ENCODE results near the gene SNX32. TPM values are rescaled to one million over a fixed set of nuclear protein-coding genes. Genes with fewer than 3 reads are reported as not detected.

SNX32 gene
- total RNA-seq, 1 donor from 2014 or later, result 0.47 TPM

DNA sequence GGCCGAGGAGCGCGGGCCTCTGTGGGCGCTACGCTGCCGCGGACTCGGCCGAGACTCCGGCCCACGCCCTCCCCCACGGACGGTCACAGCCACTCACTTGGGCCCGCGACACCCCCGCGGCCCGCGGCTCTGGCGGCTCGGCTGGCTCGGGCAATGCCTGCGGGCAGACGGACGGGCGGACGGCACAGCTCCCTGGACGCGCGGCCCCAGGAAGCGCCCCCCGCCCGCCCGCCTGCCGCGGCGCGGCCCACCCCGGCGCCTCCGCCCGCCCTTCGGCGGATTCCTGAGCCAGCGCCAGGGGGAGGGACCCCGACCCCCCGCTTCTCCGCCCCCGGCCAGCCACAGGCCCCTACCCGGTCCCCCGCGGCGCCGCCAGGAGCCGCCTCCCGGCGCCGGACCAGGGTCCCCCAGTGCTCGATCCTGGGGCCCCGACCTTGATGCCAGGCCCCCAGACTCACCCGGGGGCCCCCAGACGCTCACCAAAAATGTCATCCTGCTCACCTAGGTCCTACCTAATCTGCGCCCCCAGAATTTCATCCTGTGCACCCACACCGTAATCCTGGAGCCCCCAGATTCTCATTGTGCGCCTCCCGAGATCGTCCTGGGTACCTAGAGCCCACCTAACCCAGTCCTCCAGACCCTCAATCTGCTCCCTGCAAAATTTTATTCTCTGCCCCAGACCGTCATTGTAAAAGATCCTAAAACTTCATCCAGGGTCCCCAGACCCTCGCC, 39.0 kb downstream of the SNX32 start, which contains the start of gene EFEMP2:
TSS of gene EFEMP2 (minus strand) at position 215 of the 732 bp plus-strand sequence. CDS start 446 bp downstream, outside the sequence.
- ATAC-seq, result peak; percentile 40 to 54
- H3K4me3 ChIP-seq, result peak within 1 kb of the TSS; percentile 62
- TF ChIP-seq, protein P1, sequence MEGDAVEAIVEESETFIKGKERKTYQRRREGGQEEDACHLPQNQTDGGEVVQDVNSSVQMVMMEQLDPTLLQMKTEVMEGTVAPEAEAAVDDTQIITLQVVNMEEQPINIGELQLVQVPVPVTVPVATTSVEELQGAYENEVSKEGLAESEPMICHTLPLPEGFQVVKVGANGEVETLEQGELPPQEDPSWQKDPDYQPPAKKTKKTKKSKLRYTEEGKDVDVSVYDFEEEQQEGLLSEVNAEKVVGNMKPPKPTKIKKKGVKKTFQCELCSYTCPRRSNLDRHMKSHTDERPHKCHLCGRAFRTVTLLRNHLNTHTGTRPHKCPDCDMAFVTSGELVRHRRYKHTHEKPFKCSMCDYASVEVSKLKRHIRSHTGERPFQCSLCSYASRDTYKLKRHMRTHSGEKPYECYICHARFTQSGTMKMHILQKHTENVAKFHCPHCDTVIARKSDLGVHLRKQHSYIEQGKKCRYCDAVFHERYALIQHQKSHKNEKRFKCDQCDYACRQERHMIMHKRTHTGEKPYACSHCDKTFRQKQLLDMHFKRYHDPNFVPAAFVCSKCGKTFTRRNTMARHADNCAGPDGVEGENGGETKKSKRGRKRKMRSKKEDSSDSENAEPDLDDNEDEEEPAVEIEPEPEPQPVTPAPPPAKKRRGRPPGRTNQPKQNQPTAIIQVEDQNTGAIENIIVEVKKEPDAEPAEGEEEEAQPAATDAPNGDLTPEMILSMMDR (IDR thresholded peaks at IDR 0.05), result no peak
- H3K4me1 ChIP-seq, result peaks cover 26% of the 10 kb centered on the region
- no peaks in the 10 kb centered on the region for H3K9me3 ChIP-seq
- H3K27me3 ChIP-seq (ENCODE audit: low read depth), result no peaks in the 10 kb centered on the region
- peaks cover 17% of the 10 kb centered on the region for H3K36me3 ChIP-seq
- peak; percentile 64 for DNase-seq
- intact Hi-C loops (cut with DNase I), result no loop called here
- H3K27ac ChIP-seq, result peak within 1 kb of the TSS; percentile 87

DNA sequence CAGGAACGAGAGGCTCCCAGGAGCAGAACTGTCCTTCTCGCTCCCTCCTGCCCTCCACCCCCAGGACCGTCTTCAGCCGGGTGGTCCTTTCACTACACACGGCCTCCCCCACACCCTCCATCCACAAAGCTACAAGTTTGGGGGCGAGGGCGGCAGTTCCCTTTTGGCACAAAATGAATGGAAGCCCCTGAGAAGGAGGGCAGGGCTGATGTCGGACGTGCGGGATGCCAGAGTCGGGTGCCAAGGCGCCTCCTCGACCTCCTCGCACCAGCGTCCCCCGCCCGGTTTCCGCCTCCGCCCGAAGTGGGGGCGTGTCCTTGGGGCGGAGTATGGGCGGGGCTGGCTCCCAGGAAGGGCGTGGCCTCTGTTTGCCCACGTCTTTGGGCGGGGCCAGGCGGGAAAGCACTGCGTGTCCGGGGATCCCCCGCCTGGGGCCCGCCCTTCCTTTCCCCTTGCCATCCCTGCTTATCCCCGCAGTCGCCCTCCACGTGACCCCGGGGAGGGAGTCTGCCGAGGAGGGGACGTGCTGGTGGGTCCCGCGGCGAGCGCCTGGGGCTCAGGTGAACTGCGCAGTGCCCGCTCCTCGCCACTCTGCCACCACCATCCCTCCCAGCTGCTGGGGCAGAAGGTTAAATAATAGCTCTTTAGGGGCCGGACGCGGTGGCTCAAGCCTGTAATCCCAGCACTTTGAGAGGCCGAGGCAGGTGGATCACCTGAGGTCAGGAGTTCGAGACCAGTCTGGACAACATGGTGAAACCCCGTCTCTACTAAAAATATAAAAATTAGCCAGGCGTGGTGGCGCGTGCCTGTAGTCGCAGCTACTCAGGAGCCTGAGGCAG, 39.8 kb downstream of the SNX32 start:
- H3K4me1 ChIP-seq, result peaks cover 26% of the 10 kb centered on the region
- H3K36me3 ChIP-seq, result peaks cover 9% of the 10 kb centered on the region
- H3K27me3 ChIP-seq (ENCODE audit: low read depth), result no peaks in the 10 kb centered on the region
- H3K4me3 ChIP-seq, result peak overlapping the region; percentile 62
- intact Hi-C loops (cut with DNase I), result no loop called here
- H3K9me3 ChIP-seq, result no peaks in the 10 kb centered on the region
- ATAC-seq (peak; percentile 97), DNase-seq (peak; percentile 96)
- H3K27ac ChIP-seq, result peak overlapping the region; percentile 87
- TF ChIP-seq, protein P1 (IDR thresholded peaks at IDR 0.05), result no peak

GRCh38 chr11:65879617-65880016, 45.9 kb downstream of the SNX32 start, which contains the start of gene CTSW:
Gene CTSW (plus strand): TSS chr11:65879837. CDS start chr11:65879855, 18 bp downstream.
- Histone ChIP-seq H3K4me1 (peaks cover 3% of the 10 kb centered on the region), H3K27ac (peak within 1 kb of the TSS; percentile 36), H3K9me3 (no peaks in the 10 kb centered on the region), H3K27me3 (ENCODE audit: low read depth) (no peaks in the 10 kb centered on the region), H3K36me3 (peaks cover 26% of the 10 kb centered on the region), H3K4me3 (peak within 1 kb of the TSS; percentile 24)
- intact Hi-C loops (cut with DNase I), result loop anchor here (10.0 kb wide), 1 partner anchor 105 kb away; no protein-coding TSS in a partner anchor
- TF ChIP-seq, protein P1 (IDR thresholded peaks at IDR 0.05), result no peak
- DNase-seq (peak; percentile 62), ATAC-seq (peak; percentile 39 to 47)

DNA sequence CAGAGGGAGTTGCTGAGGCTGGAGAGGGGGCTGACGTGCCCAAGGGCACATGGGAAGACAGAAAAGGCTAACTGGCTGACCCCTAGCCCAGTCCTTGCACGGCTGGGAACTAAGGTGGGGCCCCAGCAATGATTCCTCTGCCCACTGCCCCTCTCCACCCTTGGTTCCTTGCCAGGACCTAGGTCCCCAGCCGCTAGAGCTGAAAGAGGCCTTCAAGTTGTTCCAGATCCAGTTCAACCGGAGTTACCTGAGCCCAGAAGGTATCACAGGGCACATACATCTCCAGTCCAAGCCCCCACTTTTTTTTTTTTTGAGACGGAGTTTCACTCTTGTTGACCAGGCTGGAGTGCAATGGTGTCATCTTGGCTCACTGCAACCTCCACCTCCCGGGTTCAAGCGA, 46.3 kb downstream of the SNX32 start:
- ATAC-seq (no peak), DNase-seq (no peak)
- Histone ChIP-seq H3K27ac (peak overlapping the region; percentile 36), H3K4me3 (peak overlapping the region; percentile 24), H3K9me3 (no peaks in the 10 kb centered on the region), H3K36me3 (peaks cover 27% of the 10 kb centered on the region), H3K27me3 (ENCODE audit: low read depth) (no peaks in the 10 kb centered on the region), H3K4me1 (peaks cover 7% of the 10 kb centered on the region)
- intact Hi-C loops (cut with DNase I), result loop anchor here (10.0 kb wide), 1 partner anchor 105 kb away; no protein-coding TSS in a partner anchor
- TF ChIP-seq, protein P1 (IDR thresholded peaks at IDR 0.05), result no peak

GRCh38 chr11:65880844-65881421, 47.2 kb downstream of the SNX32 start:
- H3K4me3 ChIP-seq, result no peak overlapping the region
- ATAC-seq (no peak), DNase-seq (peak; percentile 34)
- TF ChIP-seq, protein P1 (IDR thresholded peaks at IDR 0.05), result no peak
- peaks cover 36% of the 10 kb centered on the region for H3K36me3 ChIP-seq
- intact Hi-C loops (cut with DNase I), result loop anchor here (10.0 kb wide), 1 partner anchor 104 kb away; no protein-coding TSS in a partner anchor
- H3K9me3 ChIP-seq, result no peaks in the 10 kb centered on the region
- H3K27ac ChIP-seq, result no peak overlapping the region
- H3K4me1 ChIP-seq, result peaks cover 7% of the 10 kb centered on the region
- no peaks in the 10 kb centered on the region for H3K27me3 ChIP-seq (ENCODE audit: low read depth)
